Activated naive CD8-positive, alpha-beta T cell treated with anti-CD3 and anti-CD28 coated beads, Interleukin-2, amount 50 U/mL, for 24 hours (primary cell): Measurements from ENCODE around the gene TMEM54.

Source experiments
- ATAC-seq: fragments of 150-1000 bp; cut with Tn5 transposase; one replicate; pipeline ENCODE4 v1.10.0; 2021
- DNase-seq: peaks from one replicate; pipeline ENCODE4 v3.0.0; 2021
- H3K27ac Mint-ChIP-seq: one replicate; pipeline ENCODE4 v1.8.0; 2021; ENCODE audit warnings: mild to moderate bottlenecking, mixed read lengths
- H3K27me3 Mint-ChIP-seq: one replicate; pipeline ENCODE4 v1.8.0; 2021; ENCODE audit warnings: mixed read lengths
- H3K36me3 Mint-ChIP-seq: one replicate; pipeline ENCODE4 v1.8.0; 2021; ENCODE audit warnings: low read depth, mixed read lengths
- H3K4me1 Mint-ChIP-seq: one replicate; pipeline ENCODE4 v1.8.0; 2021; ENCODE audit warnings: mixed read lengths
- H3K4me3 Mint-ChIP-seq: one replicate; pipeline ENCODE4 v1.8.0; 2021; ENCODE audit warnings: mild to moderate bottlenecking, moderate library complexity, mixed read lengths
- H3K9me3 Mint-ChIP-seq: one replicate; pipeline ENCODE4 v1.8.0; 2021; ENCODE audit warnings: mixed read lengths

Gene TMEM54

DNA sequence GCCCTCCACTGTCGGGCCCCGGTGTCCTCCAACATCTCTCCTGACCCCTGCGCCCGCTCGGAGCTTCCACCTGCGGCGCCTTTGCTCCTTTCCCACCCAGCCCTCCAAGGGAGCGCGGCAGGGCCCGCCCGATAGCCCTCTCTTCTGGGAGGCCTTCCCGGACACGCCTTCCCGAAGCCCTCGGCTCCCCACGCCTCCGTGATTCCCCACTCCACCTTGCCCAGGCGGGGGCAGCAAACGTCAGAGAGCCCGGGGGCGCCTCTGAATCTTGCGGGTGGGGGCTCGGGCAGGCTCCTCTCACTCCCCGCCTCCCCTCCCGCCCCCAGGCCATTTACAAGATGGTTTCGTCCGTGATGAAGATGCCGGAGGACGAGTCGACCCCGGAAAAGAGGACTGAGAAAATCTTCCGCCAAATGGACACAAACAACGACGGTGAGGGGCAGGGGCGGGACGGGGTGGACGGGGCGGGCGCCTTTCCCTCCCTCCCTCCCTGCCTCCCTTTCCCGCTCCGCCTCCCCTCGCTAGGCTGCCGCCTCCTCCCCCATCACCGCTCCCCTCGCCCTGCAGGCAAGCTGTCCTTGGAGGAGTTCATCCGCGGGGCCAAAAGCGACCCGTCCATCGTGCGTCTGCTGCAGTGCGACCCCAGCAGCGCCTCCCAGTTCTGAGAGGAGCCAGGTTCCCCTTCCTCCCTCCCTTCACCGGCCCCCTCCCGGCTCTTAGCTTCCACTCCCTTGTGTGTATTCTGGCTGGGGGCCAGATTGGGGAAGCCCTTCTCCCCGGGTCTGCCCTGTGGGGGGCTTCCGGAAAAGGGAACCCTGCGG, 7.8 kb downstream of the TMEM54 start:
- Mint-ChIP-seq H3K36me3 (no peaks in the 10 kb centered on the region), H3K4me1 (peaks cover 2% of the 10 kb centered on the region), H3K9me3 (no peaks in the 10 kb centered on the region), H3K27me3 (peaks cover 41% of the 10 kb centered on the region), H3K4me3 (peak overlapping the region; percentile 43), H3K27ac (no peak overlapping the region)
- ATAC-seq (peak; percentile 21), DNase-seq (peak; percentile 22)

- Mint-ChIP-seq H3K4me3 (peak overlapping the region; percentile 43), H3K9me3 (no peaks in the 10 kb centered on the region), H3K4me1 (peaks cover 2% of the 10 kb centered on the region), H3K27me3 (peaks cover 49% of the 10 kb centered on the region), H3K36me3 (no peaks in the 10 kb centered on the region), H3K27ac (no peak overlapping the region)
- peak; percentile 69 for ATAC-seq
- DNase-seq = peak; percentile 74
Observed at GRCh38 chr1:32892368-32893197, 8.6 kb downstream of the TMEM54 start.

GRCh38 chr1:32891630-32892029, 9.6 kb downstream of the TMEM54 start:
- Mint-ChIP-seq H3K9me3 (no peaks in the 10 kb centered on the region), H3K27ac (no peak overlapping the region), H3K27me3 (peaks cover 58% of the 10 kb centered on the region), H3K36me3 (no peaks in the 10 kb centered on the region), H3K4me3 (no peak overlapping the region), H3K4me1 (peaks cover 2% of the 10 kb centered on the region)
- DNase-seq = no peak
- ATAC-seq = no peak

DNA sequence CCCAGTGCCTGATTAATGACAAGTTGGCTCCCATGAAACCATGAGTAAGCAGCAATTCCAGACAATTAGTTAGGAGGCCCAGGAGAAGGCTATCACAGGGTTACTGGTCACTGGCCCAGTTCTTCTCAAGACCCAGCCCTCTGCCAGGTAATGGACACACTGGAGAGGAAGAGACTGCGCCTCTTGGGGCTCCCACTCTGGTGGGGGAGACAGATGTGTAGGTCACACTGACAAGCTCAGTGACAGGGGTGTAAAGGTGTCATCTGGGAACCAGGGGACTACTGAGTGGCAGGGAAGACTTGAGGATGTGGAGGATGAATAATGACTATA, 10.0 kb downstream of the TMEM54 start:
- Mint-ChIP-seq H3K9me3 (no peaks in the 10 kb centered on the region), H3K4me3 (no peak overlapping the region), H3K4me1 (peaks cover 2% of the 10 kb centered on the region), H3K36me3 (no peaks in the 10 kb centered on the region), H3K27ac (no peak overlapping the region), H3K27me3 (peaks cover 60% of the 10 kb centered on the region)
- ATAC-seq (no peak), DNase-seq (no peak)

GRCh38 chr1:32890516-32891240, 10.5 kb downstream of the TMEM54 start:
- Mint-ChIP-seq H3K4me1 (peaks cover 2% of the 10 kb centered on the region), H3K27ac (no peak overlapping the region), H3K36me3 (no peaks in the 10 kb centered on the region), H3K27me3 (peaks cover 59% of the 10 kb centered on the region), H3K4me3 (no peak overlapping the region), H3K9me3 (no peaks in the 10 kb centered on the region)
- ATAC-seq = no peak
- DNase-seq = no peak

GRCh38 chr1:32889731-32890278, 11.4 kb downstream of the TMEM54 start:
- Mint-ChIP-seq H3K4me1 (peaks cover 6% of the 10 kb centered on the region), H3K36me3 (no peaks in the 10 kb centered on the region), H3K9me3 (no peaks in the 10 kb centered on the region), H3K4me3 (no peak overlapping the region), H3K27me3 (peaks cover 67% of the 10 kb centered on the region), H3K27ac (no peak overlapping the region)
- ATAC-seq (no peak), DNase-seq (no peak)

GRCh38 chr1:32888677-32889420, 12.3 kb downstream of the TMEM54 start:
- Mint-ChIP-seq H3K27me3 (peaks cover 72% of the 10 kb centered on the region), H3K27ac (no peak overlapping the region), H3K9me3 (no peaks in the 10 kb centered on the region), H3K36me3 (no peaks in the 10 kb centered on the region), H3K4me3 (no peak overlapping the region), H3K4me1 (peaks cover 6% of the 10 kb centered on the region)
- ATAC-seq (no peak), DNase-seq (no peak)

DNA sequence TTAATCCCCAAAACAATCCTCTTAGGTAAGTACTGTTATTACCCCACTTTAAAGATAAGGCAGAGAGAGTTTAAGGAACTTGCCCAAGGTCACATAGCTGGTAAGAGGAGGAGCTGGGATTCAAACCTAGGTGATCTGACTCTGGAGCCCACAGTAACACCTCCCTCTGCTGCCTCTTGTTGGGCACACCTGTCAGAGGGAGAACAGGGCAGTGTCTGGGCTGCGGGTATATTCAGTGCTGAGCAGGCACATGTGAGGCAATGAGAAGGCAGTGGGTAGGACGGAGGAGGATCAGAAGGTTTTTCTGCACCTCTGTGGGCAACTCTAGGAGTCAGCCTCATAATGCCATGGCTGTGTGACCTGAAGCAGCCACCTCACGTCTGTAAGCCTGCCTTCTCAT, 13.1 kb downstream of the TMEM54 start:
- peaks cover 75% of the 10 kb centered on the region for H3K27me3 Mint-ChIP-seq
- H3K9me3 Mint-ChIP-seq = no peaks in the 10 kb centered on the region
- H3K4me3 Mint-ChIP-seq = no peak overlapping the region
- H3K27ac Mint-ChIP-seq = no peak overlapping the region
- no peak for ATAC-seq
- H3K4me1 Mint-ChIP-seq = peaks cover 6% of the 10 kb centered on the region
- DNase-seq = no peak
- no peaks in the 10 kb centered on the region for H3K36me3 Mint-ChIP-seq

DNA sequence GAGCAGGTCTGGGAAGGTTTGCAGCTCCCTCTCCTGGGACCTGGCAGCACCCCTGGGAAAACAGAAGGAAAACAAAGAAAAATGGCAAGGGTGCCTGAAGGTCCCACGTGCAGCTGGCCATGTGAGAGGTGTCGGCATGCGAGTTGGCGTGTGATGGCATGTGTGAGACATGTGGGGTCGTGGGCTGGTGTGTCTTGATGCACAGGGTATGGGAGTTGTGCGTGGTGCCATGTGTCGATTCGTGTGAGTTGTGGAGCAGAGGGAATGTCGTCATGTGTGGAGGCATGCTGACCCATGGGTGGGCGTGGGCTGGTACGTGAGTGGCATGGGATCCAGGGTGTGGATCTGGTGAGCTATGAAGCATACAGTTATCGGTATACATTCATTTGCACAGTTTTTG, 13.6 kb downstream of the TMEM54 start:
- no peak overlapping the region for H3K4me3 Mint-ChIP-seq
- ATAC-seq (no peak), DNase-seq (no peak)
- peaks cover 6% of the 10 kb centered on the region for H3K4me1 Mint-ChIP-seq
- H3K36me3 Mint-ChIP-seq = no peaks in the 10 kb centered on the region
- peaks cover 73% of the 10 kb centered on the region for H3K27me3 Mint-ChIP-seq
- H3K9me3 Mint-ChIP-seq = no peaks in the 10 kb centered on the region
- no peak overlapping the region for H3K27ac Mint-ChIP-seq

GRCh38 chr1:32886828-32887414, 14.3 kb downstream of the TMEM54 start:
- no peaks in the 10 kb centered on the region for H3K9me3 Mint-ChIP-seq
- DNase-seq = no peak
- ATAC-seq = no peak
- H3K4me1 Mint-ChIP-seq = peaks cover 3% of the 10 kb centered on the region
- peaks cover 66% of the 10 kb centered on the region for H3K27me3 Mint-ChIP-seq
- H3K4me3 Mint-ChIP-seq = no peak overlapping the region
- no peak overlapping the region for H3K27ac Mint-ChIP-seq
- no peaks in the 10 kb centered on the region for H3K36me3 Mint-ChIP-seq

GRCh38 chr1:32886004-32886827, 15.0 kb downstream of the TMEM54 start, which contains the start of gene HPCA:
HPCA (plus strand) TSS chr1:32886491; CDS start chr1:32888899, 2,408 bp downstream.
- DNase-seq = peak; percentile 63
- Mint-ChIP-seq H3K4me3 (no peak within 1 kb of the TSS), H3K36me3 (no peaks in the 10 kb centered on the region), H3K27me3 (peaks cover 60% of the 10 kb centered on the region), H3K4me1 (peaks cover 3% of the 10 kb centered on the region), H3K9me3 (no peaks in the 10 kb centered on the region), H3K27ac (no peak within 1 kb of the TSS)
- ATAC-seq = peak; percentile 57

GRCh38 chr1:32885676-32886003, 15.5 kb downstream of the TMEM54 start:
- Mint-ChIP-seq H3K36me3 (no peaks in the 10 kb centered on the region), H3K4me3 (no peak overlapping the region), H3K9me3 (no peaks in the 10 kb centered on the region), H3K27ac (no peak overlapping the region), H3K4me1 (peaks cover 3% of the 10 kb centered on the region), H3K27me3 (peaks cover 60% of the 10 kb centered on the region)
- DNase-seq = no peak
- ATAC-seq = no peak

GRCh38 chr1:32884726-32885125, 16.5 kb downstream of the TMEM54 start:
- no peaks in the 10 kb centered on the region for H3K9me3 Mint-ChIP-seq
- peaks cover 57% of the 10 kb centered on the region for H3K27me3 Mint-ChIP-seq
- H3K36me3 Mint-ChIP-seq = no peaks in the 10 kb centered on the region
- H3K4me1 Mint-ChIP-seq = peaks cover 3% of the 10 kb centered on the region
- ATAC-seq (no peak), DNase-seq (no peak)
- H3K27ac Mint-ChIP-seq = no peak overlapping the region
- no peak overlapping the region for H3K4me3 Mint-ChIP-seq
